DLD1 (cell line): ENCODE measurements around the gene U2AF1L4.

Experiments used
- in situ Hi-C: cut with HindIII; loops from 2 replicates; pipeline ENCODE4 v1.10.0; 2017; ENCODE audit warnings: low sequenced_read_pairs

U2AF1L4 gene

DNA sequence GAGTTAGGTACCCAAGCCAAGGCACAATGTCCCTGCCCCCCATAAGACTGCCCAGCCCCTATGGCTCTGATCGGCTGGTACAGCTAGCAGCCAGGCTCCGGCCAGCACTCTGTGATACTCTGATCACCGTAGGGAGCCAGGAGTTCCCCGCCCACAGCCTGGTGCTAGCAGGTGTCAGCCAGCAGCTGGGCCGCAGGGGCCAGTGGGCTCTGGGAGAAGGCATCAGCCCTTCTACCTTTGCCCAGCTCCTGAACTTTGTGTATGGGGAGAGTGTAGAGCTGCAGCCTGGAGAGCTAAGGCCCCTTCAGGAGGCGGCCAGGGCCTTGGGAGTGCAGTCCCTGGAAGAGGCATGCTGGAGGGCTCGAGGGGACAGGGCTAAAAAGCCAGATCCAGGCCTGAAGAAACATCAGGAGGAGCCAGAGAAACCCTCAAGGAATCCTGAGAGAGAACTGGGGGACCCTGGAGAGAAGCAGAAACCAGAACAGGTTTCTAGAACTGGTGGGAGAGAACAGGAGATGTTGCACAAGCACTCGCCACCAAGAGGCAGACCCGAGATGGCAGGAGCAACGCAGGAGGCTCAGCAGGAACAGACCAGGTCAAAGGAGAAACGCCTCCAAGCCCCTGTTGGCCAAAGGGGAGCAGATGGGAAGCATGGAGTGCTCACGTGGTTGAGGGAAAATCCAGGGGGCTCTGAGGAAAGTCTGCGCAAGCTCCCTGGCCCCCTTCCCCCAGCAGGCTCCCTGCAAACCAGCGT lies 30.4 kb downstream of the U2AF1L4 start:
- in situ Hi-C loops, result no loop called here

DNA sequence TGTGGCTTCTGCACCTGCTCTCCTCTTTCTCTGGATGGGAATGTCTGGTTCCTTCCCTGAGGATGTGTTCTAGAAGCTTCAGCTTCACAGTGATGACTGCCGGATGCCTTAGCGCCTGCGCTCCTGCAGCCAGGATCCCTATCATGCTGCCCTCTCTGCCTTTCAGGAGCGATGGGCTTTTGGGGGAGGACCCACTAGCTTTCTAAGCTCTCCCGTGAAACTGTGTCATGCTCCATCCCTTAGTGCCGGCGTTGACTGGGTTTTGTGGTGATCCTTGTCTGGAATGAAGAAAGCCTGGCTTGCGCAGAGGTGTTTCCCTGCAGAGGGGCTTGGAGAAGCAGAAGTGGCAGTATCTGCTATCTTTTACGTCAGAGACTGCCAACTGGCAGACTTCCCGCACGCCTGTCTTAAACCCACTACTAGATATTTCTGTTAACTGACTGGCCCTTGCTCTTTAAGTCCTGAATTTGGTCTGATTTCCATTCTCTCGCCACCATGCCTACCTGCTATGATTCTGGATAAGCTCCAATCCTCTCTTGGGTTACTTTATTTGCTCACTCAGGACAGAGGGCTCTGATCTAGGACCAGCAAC lies 31.2 kb downstream of the U2AF1L4 start:
- in situ Hi-C loops, result no loop called here

GRCh38 chr19:35713506-35713850 lies 31.7 kb downstream of the U2AF1L4 start:
- in situ Hi-C loops, result no loop called here

- in situ Hi-C loops, result no loop called here
Measured at GRCh38 chr19:35712567-35713505, 32.4 kb downstream of the U2AF1L4 start.

GRCh38 chr19:35710784-35711723 lies 34.2 kb downstream of the U2AF1L4 start:
- in situ Hi-C loops, result no loop called here

DNA sequence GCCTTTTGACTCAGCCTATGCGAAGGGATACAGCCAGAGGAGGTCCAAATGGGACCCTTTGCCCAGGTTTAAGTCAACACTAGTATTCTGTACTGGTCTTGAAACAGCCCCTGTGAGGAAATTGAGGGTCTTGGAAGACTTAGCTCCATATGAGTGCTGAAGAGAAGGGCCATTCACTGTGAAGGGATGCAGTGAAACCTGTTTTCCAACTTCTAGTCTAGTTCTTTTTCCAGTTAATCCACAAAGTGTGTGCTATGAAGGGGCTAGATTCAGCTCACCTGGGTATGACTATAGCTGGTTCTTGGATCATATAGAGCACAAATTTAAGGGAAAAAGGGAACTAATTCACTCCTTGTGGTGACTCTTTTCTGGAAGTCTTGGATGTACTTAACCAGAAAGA lies 36.8 kb downstream of the U2AF1L4 start:
- in situ Hi-C loops, result no loop called here

DNA sequence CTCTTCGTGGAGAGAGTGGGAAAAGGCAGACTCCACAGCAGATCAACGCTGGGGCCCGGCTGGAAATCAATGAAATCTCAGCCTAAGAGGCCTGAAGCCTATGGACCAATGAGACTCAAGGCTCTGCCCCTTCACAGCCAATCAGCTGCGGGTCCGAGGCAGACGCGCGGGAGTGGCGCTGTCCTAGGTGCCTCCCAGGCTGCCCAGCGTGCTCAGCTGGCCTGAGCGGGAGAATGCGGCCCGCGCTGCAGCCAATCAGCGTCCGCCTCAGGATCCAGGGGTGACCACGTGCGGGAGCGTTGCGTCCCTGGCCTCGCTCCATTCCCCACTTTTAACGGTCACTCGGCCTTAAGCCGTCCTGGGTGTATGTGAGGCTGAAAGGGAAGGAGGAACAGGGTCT lies 41.0 kb downstream of the U2AF1L4 start, which contains the start of gene ZBTB32:
Gene ZBTB32 (plus strand): TSS at position 341 of the 400 bp plus-strand sequence. CDS start 10,069 bp downstream, outside the sequence.
- in situ Hi-C loops, result no loop called here

GRCh38 chr19:35703343-35703742 lies 41.9 kb downstream of the U2AF1L4 start:
- in situ Hi-C loops, result no loop called here

DNA sequence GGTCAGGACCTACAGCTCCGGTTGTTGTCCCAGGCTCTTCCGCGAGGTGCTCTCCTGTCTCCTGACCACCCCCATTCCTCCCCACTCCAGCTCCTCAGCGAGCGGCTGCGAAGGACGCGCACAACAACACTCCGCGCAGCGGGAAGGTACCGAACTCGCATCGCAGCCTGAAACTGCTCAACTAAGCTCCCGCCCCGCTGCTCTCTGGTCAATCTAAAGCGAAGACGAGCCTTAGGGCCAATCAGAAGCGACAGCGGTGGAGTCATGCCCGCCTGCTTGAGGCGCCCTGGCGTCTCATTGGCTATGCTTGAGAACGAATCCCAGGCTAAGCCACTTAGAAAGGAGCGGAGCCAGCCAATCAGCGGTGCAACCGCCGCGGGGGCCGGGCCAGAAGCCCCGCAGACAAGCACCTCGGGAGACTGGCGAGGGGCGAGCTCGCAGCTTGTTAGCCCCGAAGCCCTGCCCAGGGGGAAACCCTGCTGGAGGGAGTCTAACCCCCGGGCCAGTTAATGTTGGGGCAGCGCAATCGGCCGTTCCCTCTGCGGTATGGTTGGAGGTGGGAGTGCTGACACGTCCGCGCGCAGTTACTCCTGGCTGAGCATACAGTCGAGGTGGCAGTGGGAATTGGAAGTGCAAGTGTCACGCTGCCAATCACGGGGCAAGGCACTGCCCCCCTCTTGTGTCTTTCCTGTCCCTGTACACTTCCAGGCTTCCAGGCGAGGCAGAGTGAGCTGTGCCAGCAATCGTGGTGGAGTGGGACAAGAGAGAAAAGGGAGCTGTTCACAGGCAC lies 42.8 kb downstream of the U2AF1L4 start:
- in situ Hi-C loops, result no loop called here

DNA sequence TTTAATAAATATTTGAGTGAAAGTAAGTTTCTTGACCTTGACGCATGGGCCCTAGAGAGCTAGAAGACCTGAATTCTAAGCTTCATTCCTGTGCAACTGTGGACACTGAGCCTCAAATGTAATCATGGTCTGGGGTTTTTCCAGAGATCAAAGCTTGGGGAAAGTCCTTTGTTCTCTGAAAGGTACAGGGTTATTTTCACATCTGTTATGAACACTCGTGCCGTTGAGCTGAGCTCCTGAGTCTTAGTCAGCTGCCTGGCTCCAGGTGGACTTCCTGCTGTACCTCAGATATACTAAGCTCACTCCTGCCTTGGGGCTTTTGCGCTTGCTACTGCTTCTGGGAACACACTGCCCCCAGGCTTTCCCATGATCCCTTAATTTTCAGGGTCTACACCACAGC lies 48.4 kb downstream of the U2AF1L4 start:
- in situ Hi-C loops, result no loop called here

DNA sequence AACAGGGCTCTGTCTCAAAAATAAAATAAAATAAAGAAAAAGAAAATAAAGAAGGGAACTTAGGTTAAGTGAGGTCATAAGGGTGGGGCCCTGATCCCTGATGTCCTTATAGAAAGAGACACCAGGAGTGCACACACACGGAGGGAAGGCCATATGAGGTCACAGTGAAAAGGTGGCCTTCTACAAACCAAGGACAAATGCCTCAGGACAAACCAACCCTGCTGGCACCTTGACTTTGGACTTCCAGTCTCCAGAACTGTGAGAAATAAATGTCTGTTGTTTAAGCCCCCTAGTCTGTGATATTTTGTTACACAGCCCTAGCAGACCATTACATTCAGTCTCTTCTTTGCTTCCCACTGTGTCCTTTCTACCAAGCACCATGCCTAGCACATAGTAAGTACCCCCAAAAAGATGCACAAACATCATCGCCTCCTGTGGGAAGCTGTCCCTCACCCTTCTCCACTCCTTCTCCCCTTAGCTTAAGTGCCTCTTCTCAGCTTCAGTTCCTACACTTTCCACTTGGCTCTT lies 49.3 kb downstream of the U2AF1L4 start:
- in situ Hi-C loops, result no loop called here

DNA sequence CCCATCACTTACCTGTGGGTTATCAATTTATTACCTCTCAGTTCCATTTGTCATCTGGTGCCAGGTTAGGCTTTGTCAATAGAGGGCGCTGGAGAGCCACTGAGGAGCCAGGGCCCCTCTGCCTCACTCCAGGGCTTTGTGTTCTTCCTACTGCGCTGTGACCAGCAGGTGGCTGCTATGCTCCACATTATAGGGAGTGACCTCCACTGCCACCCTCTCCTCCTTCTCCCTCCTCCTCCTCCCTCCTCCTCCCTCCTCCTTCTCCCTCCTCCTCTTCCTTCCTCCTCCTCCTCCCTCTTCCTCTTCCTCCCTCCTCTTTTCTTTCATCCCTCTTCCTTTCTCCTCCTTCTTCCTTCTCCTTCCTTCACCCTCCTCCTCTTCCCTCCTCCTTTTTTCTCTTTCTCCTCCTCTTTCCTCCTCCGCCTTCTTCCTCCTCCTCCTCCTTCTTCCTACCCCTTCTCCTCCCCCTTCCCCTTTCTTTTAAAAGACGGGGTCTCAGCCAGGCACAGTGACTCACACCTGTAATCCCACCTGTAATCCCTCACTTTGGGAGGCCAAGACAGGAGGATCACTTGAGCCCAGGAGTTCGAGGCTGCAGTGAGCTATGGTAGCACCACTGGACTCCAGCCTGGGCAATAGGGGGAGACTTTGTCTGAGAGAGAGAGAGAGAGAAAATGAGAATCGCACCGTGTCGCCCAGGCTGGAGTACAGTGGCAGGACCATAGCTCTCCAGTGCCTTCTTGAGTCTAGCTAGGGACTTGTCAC lies 51.2 kb downstream of the U2AF1L4 start:
- in situ Hi-C loops, result no loop called here

DNA sequence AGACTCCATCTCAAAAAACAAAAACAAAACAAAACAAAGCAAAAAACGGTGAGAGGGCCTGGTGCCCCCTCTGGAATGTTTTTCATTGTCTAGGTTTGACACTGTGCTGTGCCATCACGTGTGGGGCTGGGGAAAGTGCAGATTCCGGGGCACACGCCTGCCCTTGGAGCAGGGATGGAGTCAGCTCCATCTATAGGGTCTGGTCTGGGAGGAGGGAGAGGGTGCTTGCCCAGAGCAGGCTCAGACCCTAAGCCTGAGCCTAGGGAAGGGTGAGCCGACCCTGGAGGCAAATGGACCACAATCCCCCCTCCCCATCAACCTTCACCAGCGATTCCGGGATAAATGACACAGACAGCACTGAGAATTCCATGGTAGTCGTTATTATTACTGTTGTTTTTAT lies 51.8 kb downstream of the U2AF1L4 start:
- in situ Hi-C loops, result no loop called here
